Activated CD8-positive, alpha-beta memory T cell treated with anti-CD3 and anti-CD28 coated beads, Interleukin-2, amount 50 U/mL, for 24 hours (primary cell): ENCODE measurements around the gene GNG7.
"Not testable (repeated sequence)": the region's sequence is repeated elsewhere in the genome, so short reads cannot be mapped to it uniquely, and the experiment has no call there.

ENCODE experiments used
- DNase-seq: peaks from one replicate; pipeline ENCODE4 v3.0.0-alpha.2; 2020; ENCODE audit errors: extremely low read depth

Gene GNG7

GRCh38 chr19:2575734-2576481 lies 126.6 kb downstream of the GNG7 start:
- no peak for DNase-seq

DNA sequence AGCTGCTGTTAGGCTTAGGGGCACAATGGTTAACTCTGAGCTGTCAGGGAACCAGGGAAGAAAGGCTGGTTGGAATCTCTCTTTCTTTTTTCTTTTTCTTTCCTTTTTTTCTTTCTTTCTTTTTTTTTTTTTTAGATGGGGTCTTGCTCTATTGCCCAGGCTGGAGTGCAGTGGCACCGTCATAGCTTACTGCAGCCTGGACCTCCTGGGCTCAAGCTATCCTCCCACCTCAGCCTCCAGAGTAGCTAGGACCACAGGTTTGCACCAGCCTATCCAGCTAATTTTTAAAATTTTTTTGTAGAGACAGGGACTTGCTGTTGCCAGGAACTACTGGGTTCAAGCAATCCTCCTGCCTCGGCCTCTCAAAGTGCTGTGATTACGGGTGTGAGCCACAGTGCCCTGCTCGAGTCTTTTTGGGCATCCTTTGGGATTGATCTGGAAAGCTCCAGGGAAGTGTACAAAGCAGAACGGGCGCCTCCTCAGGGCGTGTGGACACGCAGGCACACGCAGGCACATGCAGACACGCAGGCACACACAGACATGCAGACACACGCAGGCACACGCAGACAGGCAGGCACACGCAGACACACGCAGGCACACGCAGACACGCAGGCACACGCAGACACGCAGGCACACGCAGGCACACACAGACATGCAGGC lies 127.4 kb downstream of the GNG7 start:
- no peak for DNase-seq

DNA sequence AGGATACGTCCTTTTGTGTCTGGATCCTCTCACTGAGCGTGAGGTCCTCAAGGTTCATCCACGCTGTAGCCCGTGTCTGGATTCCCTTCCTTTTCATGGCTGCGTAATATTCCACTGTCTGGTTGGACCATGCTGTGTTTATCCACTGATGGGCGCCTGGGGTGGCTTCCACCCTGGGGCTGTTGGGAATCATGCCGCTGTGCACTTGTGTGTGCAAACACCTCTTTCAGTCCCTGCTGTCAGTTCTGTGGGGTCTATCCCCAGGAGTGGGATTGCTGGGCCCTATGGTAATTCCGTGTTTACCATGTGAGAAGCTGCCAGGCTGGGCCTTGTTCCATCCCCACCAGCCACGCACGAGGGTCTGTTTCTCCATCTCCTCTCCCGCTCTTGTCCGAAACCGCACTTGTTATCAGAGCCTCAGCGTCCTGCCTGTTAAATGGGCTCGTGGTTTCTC lies 128.0 kb downstream of the GNG7 start:
- DNase-seq: no peak

- DNase-seq: no peak
Measured at GRCh38 chr19:2573916-2574315, 128.6 kb downstream of the GNG7 start.

DNA sequence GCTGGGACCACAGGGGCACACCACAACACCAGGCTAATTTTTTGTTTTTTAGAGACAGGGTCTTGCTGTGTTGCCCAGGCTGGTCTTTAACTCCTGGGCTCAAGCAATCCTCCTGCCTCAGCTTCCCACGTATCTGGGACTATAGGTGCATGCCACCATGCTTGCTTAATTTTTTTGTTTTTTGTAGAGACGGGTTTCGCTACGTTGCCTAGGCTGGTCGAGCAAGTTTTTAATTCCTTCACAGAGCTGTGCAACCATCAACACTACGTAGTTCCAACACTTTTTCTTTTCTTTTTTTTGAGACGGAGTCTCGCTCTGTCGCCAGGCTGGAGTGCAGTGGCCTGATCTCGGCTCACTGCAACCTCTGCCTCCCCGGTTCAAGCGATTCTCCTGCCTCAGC lies 130.3 kb downstream of the GNG7 start:
- not testable (repeated sequence) for DNase-seq

DNA sequence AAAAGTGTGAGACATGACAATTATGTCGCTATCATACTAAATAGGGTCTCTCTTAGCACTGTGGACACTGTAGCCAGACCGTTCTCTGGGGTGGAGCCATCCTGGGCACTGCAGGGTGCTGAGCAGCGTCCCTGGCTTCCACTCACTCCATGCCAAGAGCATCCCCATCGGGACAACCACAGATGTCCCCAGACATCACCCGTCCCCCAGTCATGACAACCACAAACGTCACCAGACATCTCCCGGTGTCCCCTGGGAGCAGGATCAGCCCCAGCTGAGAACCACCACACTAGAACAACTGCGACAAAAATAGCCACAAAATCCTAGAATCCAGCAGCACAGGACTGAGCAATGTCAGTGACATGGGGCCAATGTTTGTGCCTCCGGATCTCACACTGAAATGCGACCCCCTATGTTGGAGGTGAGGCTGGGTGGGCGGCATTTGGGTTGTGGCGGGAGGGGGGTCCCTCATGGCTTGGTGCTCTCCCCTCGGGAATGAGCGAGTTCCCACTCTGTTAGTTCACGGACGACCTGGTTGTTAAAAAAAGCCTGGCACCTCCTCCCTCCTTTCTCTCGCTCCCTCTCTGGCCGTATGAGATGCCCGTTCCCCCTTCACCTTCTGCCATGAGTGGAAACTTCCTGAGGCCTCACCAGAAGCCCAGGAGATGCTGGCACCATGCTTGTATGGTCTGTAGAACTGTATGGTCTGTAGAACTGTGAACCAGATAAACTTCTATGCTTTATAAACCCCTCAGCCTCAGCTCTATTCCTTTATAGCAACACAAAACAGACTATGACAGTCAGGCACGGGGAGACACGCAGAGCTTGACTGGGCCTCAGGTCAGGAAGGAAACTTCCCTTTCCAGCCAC lies 132.7 kb downstream of the GNG7 start:
- no peak for DNase-seq

- no peak for DNase-seq
Measured at GRCh38 chr19:2567996-2568395, 134.5 kb downstream of the GNG7 start.

- DNase-seq: no peak
Measured at GRCh38 chr19:2567580-2567979, 134.9 kb downstream of the GNG7 start.

DNA sequence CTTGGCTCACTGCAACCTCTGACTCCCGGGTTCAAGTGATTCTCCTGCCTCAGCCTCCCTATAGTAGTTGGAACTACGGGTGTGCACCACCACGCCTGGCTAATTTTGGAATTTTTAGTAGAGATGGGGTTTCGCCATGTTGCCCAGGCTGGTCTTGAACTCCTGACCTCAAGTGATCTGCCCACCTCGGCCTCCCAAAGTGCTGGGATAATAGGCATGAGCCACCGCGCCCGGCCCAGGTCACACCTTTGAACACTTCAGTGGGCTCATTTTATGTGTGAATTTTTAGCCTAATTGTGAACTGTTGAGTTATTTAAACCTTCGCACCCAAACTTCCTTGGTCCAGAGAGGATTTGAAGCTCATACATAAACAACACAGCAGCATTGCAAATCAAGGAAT lies 138.9 kb downstream of the GNG7 start:
- not testable (repeated sequence) for DNase-seq

GRCh38 chr19:2561895-2562294 lies 140.6 kb downstream of the GNG7 start:
- DNase-seq: peak; percentile 36

- DNase-seq: no peak
Measured at GRCh38 chr19:2561221-2561620, 141.3 kb downstream of the GNG7 start.

GRCh38 chr19:2560369-2560768 lies 142.1 kb downstream of the GNG7 start:
- DNase-seq: no peak

DNA sequence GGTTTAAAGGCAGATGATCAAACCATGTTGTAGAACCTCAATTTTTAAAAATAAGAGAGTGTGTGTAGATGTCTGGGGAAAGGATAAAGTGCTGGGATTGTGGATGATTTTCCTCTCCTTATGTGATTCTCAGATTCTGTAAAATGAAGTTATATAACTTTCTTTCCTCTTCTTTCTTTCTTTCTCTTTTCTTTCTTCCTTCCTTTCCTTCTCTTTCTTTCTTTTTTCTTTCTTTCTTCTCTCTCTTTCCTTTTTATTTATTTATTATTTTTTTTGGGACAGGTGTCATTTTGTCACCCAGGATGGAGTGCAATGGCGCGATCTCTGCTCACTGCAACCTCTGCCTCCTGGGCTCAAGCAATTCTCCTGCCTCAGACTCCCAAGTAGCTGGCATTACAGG lies 144.0 kb downstream of the GNG7 start:
- DNase-seq: no peak

DNA sequence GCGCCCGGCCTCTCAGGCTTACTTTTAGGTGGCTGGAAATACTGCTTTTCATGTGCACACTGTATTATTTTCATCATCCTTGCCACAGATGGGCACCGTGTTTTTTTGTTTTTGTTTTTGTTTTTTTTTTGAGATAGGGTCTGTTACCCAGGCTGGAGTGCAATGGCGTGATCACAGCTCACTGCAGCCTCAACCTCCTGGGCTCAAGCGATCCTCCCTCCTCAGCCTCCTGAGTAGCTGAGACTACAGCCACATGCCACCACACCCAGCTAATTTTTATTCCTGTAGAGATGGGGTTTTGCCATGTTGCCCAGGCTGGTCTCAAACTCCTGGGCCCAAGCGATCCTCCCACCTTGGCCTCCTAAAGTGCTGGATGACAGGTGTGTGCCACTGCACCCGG lies 144.4 kb downstream of the GNG7 start:
- not testable (repeated sequence) for DNase-seq

GRCh38 chr19:2557093-2557440 lies 145.4 kb downstream of the GNG7 start:
- no peak for DNase-seq

GRCh38 chr19:2556221-2557092 lies 146.0 kb downstream of the GNG7 start:
- DNase-seq: no peak

DNA sequence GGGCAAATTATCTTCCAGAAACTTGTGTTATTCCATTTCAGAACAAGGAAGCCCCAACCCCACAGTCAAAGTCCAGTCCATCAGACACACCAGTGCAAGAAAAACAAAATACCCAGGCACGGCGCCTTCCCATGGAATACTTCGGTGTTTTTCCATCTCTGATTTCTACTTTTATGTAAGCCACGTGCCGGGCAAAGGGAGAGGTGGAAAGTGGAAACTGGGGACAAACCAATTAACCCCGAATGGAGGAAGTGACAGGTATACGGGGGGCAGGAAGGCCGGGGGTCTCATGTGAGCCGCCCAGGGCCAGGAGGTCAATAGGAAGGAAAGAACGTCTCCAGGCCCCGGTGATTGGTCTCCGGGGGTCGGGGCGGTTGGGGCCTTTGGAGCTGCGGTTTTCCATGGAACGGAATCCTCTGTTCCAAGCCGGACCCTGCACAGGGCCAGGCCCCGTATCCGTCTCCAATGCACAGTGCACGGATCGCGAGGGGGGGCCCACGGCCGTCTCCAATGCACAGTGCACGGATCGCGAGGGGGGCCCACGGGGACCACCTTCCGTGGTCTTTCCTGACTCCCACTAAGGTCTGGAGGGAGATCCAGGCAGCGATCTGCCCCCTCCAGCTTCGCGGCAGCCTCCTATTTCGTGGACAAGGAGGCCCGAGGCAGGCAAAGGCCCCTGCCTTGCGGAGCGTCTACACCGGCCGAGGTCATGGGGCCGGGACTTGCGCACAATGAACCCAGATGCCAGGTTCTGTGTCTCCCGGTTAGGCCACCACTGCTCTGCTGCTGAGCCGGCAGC lies 146.9 kb downstream of the GNG7 start:
- DNase-seq: no peak

GRCh38 chr19:2554856-2555255 lies 147.6 kb downstream of the GNG7 start:
- no peak for DNase-seq

DNA sequence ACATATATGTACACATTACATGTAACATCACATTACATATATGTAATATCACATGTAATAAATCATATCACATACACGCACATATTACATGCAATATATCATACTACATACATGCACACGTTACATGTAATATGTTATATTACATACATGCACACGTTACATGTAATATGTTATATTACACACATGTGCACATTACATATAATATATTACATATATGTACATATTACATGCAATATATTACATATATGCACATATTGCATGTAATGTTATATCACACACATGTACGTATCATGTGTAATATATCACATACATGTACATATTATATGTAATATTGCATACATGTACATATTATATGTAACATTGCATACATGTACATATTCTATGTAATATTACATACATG lies 149.0 kb downstream of the GNG7 start:
- DNase-seq: no peak

DNA sequence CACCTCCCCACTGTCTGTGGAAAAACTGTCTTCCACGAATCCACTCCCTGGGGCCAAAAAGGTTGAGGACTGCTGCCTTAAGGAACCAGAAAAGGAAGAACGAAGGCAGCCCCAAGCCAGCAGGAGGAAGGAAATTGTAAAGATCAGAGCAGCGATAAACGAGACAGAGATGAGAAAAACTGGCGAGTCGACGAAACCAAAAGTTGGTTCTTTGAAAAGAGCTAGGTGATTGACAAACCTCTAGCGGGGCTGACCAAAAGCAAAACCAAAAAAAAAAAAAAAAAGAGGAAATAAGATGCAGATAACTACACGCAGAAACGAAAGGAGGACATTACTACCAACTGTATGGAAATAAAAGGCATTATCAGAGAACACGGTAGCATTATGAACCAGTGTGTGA lies 149.6 kb downstream of the GNG7 start:
- DNase-seq: no peak

DNA sequence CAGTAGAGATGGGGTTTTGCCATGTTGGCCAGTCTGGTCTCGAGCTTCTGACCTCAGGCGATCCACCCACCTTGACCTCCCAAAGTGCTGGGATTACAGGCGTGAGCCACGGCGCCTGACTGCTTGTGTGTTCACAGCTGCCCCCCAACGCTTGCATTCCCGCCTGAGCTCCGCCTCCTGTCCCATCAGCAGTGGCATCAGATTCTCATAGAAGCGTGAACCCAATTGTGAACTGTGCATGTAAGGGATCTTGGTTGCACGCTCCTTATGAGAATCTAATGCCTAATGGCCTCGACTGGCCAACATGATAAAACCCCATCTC lies 150.7 kb downstream of the GNG7 start:
- no peak for DNase-seq
